ENCODE measurements around the gene RIN3.

- TF ChIP-seq, protein P1, sequence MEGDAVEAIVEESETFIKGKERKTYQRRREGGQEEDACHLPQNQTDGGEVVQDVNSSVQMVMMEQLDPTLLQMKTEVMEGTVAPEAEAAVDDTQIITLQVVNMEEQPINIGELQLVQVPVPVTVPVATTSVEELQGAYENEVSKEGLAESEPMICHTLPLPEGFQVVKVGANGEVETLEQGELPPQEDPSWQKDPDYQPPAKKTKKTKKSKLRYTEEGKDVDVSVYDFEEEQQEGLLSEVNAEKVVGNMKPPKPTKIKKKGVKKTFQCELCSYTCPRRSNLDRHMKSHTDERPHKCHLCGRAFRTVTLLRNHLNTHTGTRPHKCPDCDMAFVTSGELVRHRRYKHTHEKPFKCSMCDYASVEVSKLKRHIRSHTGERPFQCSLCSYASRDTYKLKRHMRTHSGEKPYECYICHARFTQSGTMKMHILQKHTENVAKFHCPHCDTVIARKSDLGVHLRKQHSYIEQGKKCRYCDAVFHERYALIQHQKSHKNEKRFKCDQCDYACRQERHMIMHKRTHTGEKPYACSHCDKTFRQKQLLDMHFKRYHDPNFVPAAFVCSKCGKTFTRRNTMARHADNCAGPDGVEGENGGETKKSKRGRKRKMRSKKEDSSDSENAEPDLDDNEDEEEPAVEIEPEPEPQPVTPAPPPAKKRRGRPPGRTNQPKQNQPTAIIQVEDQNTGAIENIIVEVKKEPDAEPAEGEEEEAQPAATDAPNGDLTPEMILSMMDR (conservative IDR thresholded peaks at IDR 0.05; ENCODE audit: low read depth, low read length) = no peak
- TF ChIP-seq EZH2phosphoT487 (IDR thresholded peaks at IDR 0.05; ENCODE audit: borderline replicate concordance, low read length) = no peak
Observed at GRCh38 chr14:92531106-92531873, 17.7 kb downstream of the RIN3 start.

Measured in PC-3 (cell line).